ENCODE data around the gene ABCF3. TPM values are rescaled to one million over a fixed set of nuclear protein-coding genes. Genes with fewer than 3 reads are reported as not detected.

ABCF3 gene
- total RNA-seq, 6 experiments from 2014 or later = 53.3 to 70.9 (median 63.4) TPM

DNA sequence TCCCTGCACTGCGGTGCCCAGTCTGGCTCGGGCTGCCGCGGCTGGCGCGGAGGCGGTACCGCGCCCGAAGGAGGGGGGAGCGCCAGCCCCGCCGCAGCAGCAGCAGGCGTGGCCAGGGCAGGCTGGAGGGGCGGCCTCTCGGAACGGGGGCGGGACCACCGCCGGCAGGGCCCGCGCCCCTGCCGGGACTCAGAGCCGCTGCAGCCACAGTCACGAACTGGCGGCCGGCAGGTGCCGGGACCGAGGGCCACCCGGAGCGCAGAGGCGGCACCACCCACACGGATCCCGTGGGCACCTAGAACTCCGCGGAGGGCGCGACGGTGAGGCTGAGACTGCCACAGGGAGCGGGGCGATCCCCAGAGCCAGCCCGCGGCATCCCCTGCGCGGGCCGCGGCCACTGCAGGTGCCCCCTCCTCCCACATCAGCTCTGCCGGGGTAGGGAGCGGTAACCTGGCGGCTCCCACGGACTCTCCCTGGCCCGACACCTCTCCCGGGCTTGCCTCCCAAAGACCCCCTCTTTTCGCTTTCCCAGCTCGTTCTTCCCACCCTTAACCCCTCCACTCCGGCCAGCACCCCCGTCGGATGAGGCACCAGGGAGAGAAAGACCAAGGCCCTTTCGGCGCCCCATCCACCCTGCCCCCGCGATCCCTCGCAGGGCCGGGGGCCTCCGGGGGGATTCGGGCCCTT lies 43.5 kb downstream of the ABCF3 start, which contains the start of gene VWA5B2:
VWA5B2 (plus strand) TSS at position 192 of the 687 bp plus-strand sequence. CDS start 944 bp downstream, outside the sequence.
- Mint-ChIP-seq H3K36me3 (ENCODE audit: low read depth) (peaks cover 5% of the 10 kb centered on the region; the same call in 1 of the 2 replicates), H3K9me3 (no peaks in the 10 kb centered on the region), H3K27ac (no peak within 1 kb of the TSS), H3K27me3 (ENCODE audit: insufficient read depth) (peaks cover 48% of the 10 kb centered on the region), H3K4me3 (no peak within 1 kb of the TSS; the same call in 1 of the 2 replicates), H3K4me1 (ENCODE audit: low read depth) (peaks cover 14% of the 10 kb centered on the region)
- TF ChIP-seq, protein P1, sequence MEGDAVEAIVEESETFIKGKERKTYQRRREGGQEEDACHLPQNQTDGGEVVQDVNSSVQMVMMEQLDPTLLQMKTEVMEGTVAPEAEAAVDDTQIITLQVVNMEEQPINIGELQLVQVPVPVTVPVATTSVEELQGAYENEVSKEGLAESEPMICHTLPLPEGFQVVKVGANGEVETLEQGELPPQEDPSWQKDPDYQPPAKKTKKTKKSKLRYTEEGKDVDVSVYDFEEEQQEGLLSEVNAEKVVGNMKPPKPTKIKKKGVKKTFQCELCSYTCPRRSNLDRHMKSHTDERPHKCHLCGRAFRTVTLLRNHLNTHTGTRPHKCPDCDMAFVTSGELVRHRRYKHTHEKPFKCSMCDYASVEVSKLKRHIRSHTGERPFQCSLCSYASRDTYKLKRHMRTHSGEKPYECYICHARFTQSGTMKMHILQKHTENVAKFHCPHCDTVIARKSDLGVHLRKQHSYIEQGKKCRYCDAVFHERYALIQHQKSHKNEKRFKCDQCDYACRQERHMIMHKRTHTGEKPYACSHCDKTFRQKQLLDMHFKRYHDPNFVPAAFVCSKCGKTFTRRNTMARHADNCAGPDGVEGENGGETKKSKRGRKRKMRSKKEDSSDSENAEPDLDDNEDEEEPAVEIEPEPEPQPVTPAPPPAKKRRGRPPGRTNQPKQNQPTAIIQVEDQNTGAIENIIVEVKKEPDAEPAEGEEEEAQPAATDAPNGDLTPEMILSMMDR (IDR thresholded peaks at IDR 0.05) = no peak
- peak; percentile 25 for DNase-seq

DNA sequence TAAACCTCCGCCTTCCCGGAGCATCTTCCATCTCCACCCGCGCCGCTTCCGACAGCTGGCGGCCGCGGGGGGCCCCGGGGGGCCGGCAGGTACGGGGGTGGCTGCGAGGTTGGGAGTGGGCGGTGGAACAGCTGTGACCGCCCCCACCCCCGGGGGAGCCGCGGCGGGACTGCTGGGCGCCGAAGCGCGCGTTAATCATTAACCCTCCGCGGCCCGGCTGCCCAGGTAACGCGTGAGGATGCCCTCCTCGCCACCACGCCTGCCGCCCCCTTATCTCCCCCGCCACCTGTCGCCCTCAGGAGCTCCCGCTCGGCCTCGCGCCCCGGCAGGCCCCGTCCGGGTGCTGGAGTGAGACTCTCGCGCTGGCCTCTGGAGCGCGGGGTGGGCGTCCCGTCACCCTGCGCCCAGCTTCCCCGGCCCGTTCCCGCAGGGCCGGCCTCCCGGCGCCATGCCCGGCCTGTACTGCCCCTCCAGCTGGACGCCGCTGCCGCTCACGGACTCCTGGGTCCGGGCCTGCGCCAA lies 44.1 kb downstream of the ABCF3 start:
- Mint-ChIP-seq H3K9me3 (no peaks in the 10 kb centered on the region), H3K4me1 (ENCODE audit: low read depth) (peaks cover 15% of the 10 kb centered on the region), H3K27me3 (ENCODE audit: insufficient read depth) (peaks cover 46% of the 10 kb centered on the region), H3K4me3 (no peak overlapping the region), H3K27ac (no peak overlapping the region), H3K36me3 (ENCODE audit: low read depth) (peaks cover 5% of the 10 kb centered on the region; the same call in 1 of the 2 replicates)
- no peak for DNase-seq
- TF ChIP-seq, protein P1 (IDR thresholded peaks at IDR 0.05) = no peak

DNA sequence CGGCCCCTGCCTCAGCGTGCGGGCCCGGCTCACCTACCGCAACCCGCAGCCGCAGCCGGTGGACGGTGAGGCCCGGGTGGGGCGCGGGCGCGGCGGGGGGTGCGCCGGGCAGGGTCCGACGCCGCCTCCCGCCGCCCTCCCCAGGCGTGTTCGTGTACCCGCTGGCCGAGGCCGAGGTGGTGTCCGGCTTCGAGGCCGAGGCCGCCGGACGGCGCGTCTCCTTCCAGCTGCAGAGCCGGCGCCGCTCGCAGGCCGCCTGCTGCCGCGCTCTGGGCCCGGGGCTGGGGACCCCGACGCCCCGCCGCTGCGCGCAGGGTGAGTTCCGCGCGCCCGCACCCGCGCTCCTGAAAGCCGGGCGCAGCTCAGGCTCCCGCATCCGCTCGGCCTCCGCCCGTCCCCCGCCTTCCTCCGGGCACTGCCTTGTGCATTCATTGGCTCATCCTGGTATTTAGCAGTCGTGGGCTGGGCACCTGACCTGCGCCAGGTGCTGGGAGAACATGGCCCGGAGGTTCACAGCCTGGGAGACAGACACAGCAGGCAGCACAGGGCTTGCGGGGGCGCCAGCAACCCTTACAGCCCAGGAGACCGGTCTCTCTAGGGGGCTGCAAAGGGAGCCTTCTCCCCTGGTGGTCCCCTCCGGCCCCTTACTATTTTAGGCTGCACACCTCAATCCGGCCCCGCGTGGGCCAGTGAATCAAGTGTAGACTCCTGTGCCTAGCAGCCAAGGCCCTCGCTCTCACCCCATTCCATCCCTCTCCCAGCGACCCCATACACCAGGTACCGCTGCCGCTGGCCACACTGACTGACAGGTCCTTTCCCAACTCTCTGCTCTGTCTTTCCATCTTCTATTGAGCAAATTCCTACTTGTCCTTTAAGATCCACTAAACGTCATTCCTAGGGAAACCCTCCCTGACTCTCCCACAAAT lies 44.9 kb downstream of the ABCF3 start:
- DNase-seq = no peak
- H3K36me3 Mint-ChIP-seq (ENCODE audit: low read depth) = peaks cover 5% of the 10 kb centered on the region; the same call in 1 of the 2 replicates
- peaks cover 15% of the 10 kb centered on the region for H3K4me1 Mint-ChIP-seq (ENCODE audit: low read depth)
- H3K27me3 Mint-ChIP-seq (ENCODE audit: insufficient read depth) = peaks cover 40% of the 10 kb centered on the region
- H3K4me3 Mint-ChIP-seq = peak overlapping the region; percentile 34; the same call in 1 of the 2 replicates
- H3K9me3 Mint-ChIP-seq = no peaks in the 10 kb centered on the region
- TF ChIP-seq, protein P1 (IDR thresholded peaks at IDR 0.05) = no peak
- H3K27ac Mint-ChIP-seq = no peak overlapping the region

DNA sequence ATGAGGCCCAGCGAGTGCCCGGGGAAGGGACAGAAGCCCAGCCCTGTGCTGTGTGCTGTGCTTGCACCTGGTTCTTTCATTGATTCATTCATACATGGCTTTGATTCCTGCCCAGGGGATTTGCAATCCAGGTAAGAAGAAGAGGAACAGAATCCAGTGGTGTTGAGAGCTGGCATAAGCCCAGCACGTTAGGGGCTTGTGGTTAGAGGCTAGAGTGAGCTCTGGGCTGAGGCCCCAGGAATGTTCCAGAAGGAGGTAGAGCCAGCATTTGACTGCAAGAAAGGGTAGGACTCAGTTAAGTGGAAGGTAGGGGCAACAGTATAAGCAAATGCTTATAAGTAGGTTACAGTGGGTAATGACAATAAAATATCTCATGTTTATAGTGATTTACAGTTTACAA lies 45.7 kb downstream of the ABCF3 start:
- Mint-ChIP-seq H3K36me3 (ENCODE audit: low read depth) (peaks cover 5% of the 10 kb centered on the region; the same call in 1 of the 2 replicates), H3K27ac (no peak overlapping the region), H3K4me1 (ENCODE audit: low read depth) (peaks cover 15% of the 10 kb centered on the region), H3K9me3 (no peaks in the 10 kb centered on the region), H3K27me3 (ENCODE audit: insufficient read depth) (peaks cover 40% of the 10 kb centered on the region), H3K4me3 (peak overlapping the region; percentile 24; the same call in 1 of the 2 replicates)
- TF ChIP-seq, protein P1 (IDR thresholded peaks at IDR 0.05) = no peak
- no peak for DNase-seq

DNA sequence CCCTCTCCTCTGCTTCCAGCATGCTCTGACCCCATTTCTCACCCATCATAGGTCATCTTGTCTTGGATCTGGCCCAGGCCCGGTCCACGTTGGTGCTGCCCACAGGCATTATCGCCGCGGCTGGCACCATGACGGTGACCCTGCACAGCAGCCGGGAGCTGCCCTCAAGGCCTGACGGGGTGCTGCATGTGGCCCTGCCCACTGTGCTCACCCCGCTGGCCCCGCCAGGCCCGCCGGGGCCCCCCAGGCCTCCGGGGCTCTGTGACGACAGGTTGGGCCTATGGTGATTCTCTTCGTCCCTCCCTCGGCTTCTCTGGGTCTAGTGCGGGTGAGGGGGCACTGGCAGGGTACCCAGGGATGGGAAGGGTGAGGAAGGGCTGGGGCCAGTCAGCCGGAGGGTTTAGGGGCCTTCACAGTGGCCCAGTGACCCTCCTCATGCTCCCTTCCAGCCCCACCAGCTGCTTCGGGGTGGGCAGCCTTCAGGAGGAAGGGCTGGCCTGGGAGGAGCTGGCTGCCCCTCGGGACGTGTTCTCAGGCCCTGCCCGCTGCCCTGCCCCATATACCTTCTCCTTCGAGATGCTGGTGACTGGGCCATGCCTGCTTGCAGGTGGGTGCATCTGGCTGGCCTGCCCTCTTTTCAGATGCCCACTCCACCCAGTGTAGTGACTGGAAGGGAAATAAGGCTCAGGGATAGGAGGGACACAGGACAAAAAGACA lies 47.3 kb downstream of the ABCF3 start:
- Mint-ChIP-seq H3K4me3 (no peak overlapping the region), H3K27me3 (ENCODE audit: insufficient read depth) (peaks cover 35% of the 10 kb centered on the region), H3K27ac (no peak overlapping the region)

More for the DNA sequence above, 47.3 kb downstream of the ABCF3 start:
- DNase-seq = no peak
- Mint-ChIP-seq H3K4me1 (ENCODE audit: low read depth) (peaks cover 15% of the 10 kb centered on the region), H3K36me3 (ENCODE audit: low read depth) (peaks cover 5% of the 10 kb centered on the region; the same call in 1 of the 2 replicates), H3K9me3 (no peaks in the 10 kb centered on the region)
- TF ChIP-seq, protein P1 (IDR thresholded peaks at IDR 0.05) = no peak

Data from HFFc6 (cell line).